Neural cell (in vitro differentiated cells): ENCODE results near the gene C19orf85. TPM values are rescaled to one million over a fixed set of nuclear protein-coding genes. Genes with fewer than 3 reads are reported as not detected.

Experiments
- H2AFZ ChIP-seq: fragments of 200-600, 300-800 bp; sonication (generic), shearing (Covaris generic); 2 replicates; pipeline ENCODE4 v1.6.0; 2014; ENCODE audit warnings: low read depth, mild to moderate bottlenecking, antibody characterized with exemption, low read length, moderate library complexity
- H3F3A ChIP-seq: fragments of 200-600 bp; shearing (Covaris generic); 2 replicates; pipeline ENCODE4 v1.6.1; 2016; ENCODE audit warnings: mild to moderate bottlenecking, moderate library complexity, mixed read lengths, antibody characterized with exemption, low read length; ENCODE audit not compliant: insufficient read depth, poor library complexity, severe bottlenecking
- H3K27ac ChIP-seq: fragments of 200-600, 300-800 bp; sonication (generic), shearing (Covaris generic); 2 replicates; pipeline ENCODE4 v1.5.1; 2014; ENCODE audit warnings: mild to moderate bottlenecking, low read length, moderate library complexity
- H3K27me3 ChIP-seq: fragments of 300-800, 200-600 bp; sonication (generic), shearing (Covaris generic); 2 replicates; pipeline ENCODE4 v1.6.0; 2014; ENCODE audit warnings: mild to moderate bottlenecking, low read depth, low read length, moderate library complexity; ENCODE audit not compliant: insufficient read depth
- H3K36me3 ChIP-seq: fragments of 300-800, 200-600 bp; sonication (generic), shearing (Covaris generic); 2 replicates; pipeline ENCODE4 v1.5.1; 2014; ENCODE audit warnings: mild to moderate bottlenecking, antibody characterized with exemption, low read length, moderate library complexity; ENCODE audit not compliant: insufficient read depth
- H3K4me2 ChIP-seq: fragments of 300-800, 200-600 bp; sonication (generic), shearing (Covaris generic); 2 replicates; pipeline ENCODE4 v1.6.0; 2014; ENCODE audit warnings: mild to moderate bottlenecking, low read length
- H3K4me3 ChIP-seq: fragments of 300-800, 200-600 bp; sonication (generic), shearing (Covaris generic); 2 replicates; pipeline ENCODE4 v1.5.1; 2014; ENCODE audit warnings: mild to moderate bottlenecking, low read length, moderate library complexity
- H3K79me2 ChIP-seq: fragments of 200-600 bp; shearing (Covaris generic); replicated peaks from 2 replicates; pipeline ENCODE4 v1.6.0; 2014; ENCODE audit warnings: mild to moderate bottlenecking, low read length, moderate library complexity; ENCODE audit not compliant: insufficient read depth
- H3K9ac ChIP-seq: fragments of 300-800, 200-600 bp; sonication (generic), shearing (Covaris generic); 2 replicates; pipeline ENCODE4 v1.6.1; 2016; ENCODE audit warnings: mild to moderate bottlenecking, low read length, mixed read lengths
- H3K9me2 ChIP-seq: fragments of 200-600 bp; shearing (Covaris generic); 2 replicates; pipeline ENCODE4 v1.6.1; 2016; ENCODE audit warnings: mild to moderate bottlenecking, low read length, mixed read lengths; ENCODE audit not compliant: insufficient read depth
- H3K9me3 ChIP-seq: fragments of 200-600, 300-800 bp; sonication (generic), shearing (Covaris generic); 2 replicates; pipeline ENCODE4 v1.6.1; 2016; ENCODE audit warnings: mild to moderate bottlenecking, mixed run types, low read length, moderate library complexity, mixed read lengths
- H4K20me1 ChIP-seq: fragments of 200-600 bp; shearing (Covaris generic); 2 replicates; pipeline ENCODE4 v1.6.1; 2016; ENCODE audit warnings: mild to moderate bottlenecking, mixed run types; ENCODE audit not compliant: insufficient read depth
- EP300 ChIP-seq: fragments of 450-650 bp; conservative IDR thresholded peaks from 2 replicates; pipeline ENCODE4 v1.6.1; 2014; ENCODE audit warnings: antibody characterized with exemption, mild to moderate bottlenecking, moderate library complexity; ENCODE audit not compliant: poor library complexity, severe bottlenecking
- EZH2 ChIP-seq: fragments of 200-600, 300-800 bp; shearing (Covaris generic), sonication (generic); IDR thresholded peaks from 2 replicates; pipeline ENCODE4 v1.6.1; 2014; ENCODE audit warnings: antibody characterized with exemption, low read length, borderline replicate concordance, mild to moderate bottlenecking; ENCODE audit not compliant: insufficient read depth, poor library complexity, severe bottlenecking
- MXI1 ChIP-seq: fragments of 450-650 bp; conservative IDR thresholded peaks from 2 replicates; pipeline ENCODE4 v1.6.1; 2014; ENCODE audit warnings: antibody characterized with exemption, mild to moderate bottlenecking; ENCODE audit not compliant: poor library complexity, severe bottlenecking
- POLR2AphosphoS5 ChIP-seq: IDR thresholded peaks from 2 replicates; pipeline ENCODE4 v1.6.1; 2012
- RAD21 ChIP-seq: fragments of 450-650 bp; conservative IDR thresholded peaks from 2 replicates; pipeline ENCODE4 v1.6.1; 2014; ENCODE audit warnings: antibody characterized with exemption, mild to moderate bottlenecking, moderate library complexity
- SMC3 ChIP-seq: fragments of 450-650 bp; conservative IDR thresholded peaks from 2 replicates; pipeline ENCODE4 v1.6.1; 2014; ENCODE audit warnings: antibody characterized with exemption, mild to moderate bottlenecking, moderate library complexity; ENCODE audit not compliant: poor library complexity
- TAF1 ChIP-seq: IDR thresholded peaks from 2 replicates; pipeline ENCODE4 v1.6.1; 2012; ENCODE audit warnings: low read depth
- polyA minus RNA-seq: library from RNA; depleted of rRNA, polyadenylated mRNA; stranded (reverse); fragments of >200 nt; gene quantifications from 2 replicates; pipeline ENCODE4 v1.2.3, GENCODE V29; 2014
- polyA plus RNA-seq: library from polyadenylated mRNA; depleted of rRNA; stranded (reverse); fragments of >200 nt; gene quantifications from 2 replicates; pipeline ENCODE4 v1.2.3, GENCODE V29; 2014
- TF ChIP-seq, protein P1 (sequence below): fragments of 450-650 bp; IDR thresholded peaks from 2 replicates; pipeline ENCODE4 v1.5.1; 2014; ENCODE audit warnings: antibody characterized with exemption, mild to moderate bottlenecking, moderate library complexity; ENCODE audit not compliant: poor library complexity, severe bottlenecking
- TF ChIP-seq, protein P2 (sequence below): IDR thresholded peaks from 2 replicates; pipeline ENCODE4 v1.6.1; 2012; ENCODE audit warnings: borderline replicate concordance

The C19orf85 gene
- polyA plus RNA-seq (0.19 and 3.0 TPM in 2 replicates), polyA minus RNA-seq (not detected in 2 replicates)

DNA sequence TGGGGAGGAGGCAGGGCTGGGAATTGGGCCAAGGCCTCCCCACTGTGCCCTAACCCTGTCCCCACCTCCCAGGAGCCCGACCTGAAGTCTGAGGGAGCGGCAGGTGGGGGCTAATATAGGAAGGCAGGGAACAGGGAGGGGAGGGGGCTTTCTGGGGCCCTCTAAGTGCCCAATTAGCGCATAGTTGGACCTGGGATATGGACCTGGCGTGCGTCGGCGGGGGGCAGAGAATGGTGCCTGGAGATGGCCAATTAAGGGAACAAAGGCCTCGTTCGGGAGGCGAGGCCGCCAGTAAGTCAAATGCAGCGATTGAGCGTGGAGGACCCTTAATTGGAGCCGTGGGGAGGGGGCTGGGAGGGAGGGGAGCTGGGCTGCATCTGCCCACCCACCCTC lies at the start of gene C19orf85:
C19orf85 (minus strand) TSS at position 90 of the 393 bp plus-strand sequence. CDS start 197 bp downstream, outside the sequence.
- Histone ChIP-seq H3K27ac (no peak within 1 kb of the TSS), H4K20me1 (no peaks in the 10 kb centered on the region)

DNA sequence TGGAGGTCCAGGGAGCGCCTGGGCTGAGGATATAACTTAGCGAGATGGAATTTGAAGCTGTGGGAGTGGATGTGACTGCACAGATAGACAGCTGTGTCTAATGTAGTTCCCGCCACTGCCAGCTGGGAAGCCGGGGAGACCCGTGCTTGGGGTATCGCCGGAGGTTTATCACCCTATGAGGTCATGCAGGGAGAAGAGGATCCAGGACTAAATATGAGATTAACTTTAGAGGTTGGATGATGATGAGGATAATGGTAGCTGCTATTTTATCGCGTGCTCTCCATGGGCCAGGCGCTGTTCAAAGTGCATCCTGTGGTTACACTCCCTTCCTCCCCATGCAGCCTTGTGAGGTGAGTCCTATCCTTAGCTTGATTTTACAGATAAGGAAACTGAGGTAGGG lies 43.6 kb upstream of the C19orf85 start:
- no peak overlapping the region for H3K4me3 ChIP-seq
- TF ChIP-seq RAD21 (no peak), SMC3 (no peak), POLR2AphosphoS5 (no peak), MXI1 (no peak), EZH2 (no peak), TAF1 (no peak)
- TF ChIP-seq, protein P1, sequence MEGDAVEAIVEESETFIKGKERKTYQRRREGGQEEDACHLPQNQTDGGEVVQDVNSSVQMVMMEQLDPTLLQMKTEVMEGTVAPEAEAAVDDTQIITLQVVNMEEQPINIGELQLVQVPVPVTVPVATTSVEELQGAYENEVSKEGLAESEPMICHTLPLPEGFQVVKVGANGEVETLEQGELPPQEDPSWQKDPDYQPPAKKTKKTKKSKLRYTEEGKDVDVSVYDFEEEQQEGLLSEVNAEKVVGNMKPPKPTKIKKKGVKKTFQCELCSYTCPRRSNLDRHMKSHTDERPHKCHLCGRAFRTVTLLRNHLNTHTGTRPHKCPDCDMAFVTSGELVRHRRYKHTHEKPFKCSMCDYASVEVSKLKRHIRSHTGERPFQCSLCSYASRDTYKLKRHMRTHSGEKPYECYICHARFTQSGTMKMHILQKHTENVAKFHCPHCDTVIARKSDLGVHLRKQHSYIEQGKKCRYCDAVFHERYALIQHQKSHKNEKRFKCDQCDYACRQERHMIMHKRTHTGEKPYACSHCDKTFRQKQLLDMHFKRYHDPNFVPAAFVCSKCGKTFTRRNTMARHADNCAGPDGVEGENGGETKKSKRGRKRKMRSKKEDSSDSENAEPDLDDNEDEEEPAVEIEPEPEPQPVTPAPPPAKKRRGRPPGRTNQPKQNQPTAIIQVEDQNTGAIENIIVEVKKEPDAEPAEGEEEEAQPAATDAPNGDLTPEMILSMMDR: no peak
- H3K27me3 ChIP-seq: no peaks in the 10 kb centered on the region
- H2AFZ ChIP-seq: no peak overlapping the region
- H3F3A ChIP-seq: no peaks in the 10 kb centered on the region
- no peaks in the 10 kb centered on the region for H3K9me2 ChIP-seq
- H3K36me3 ChIP-seq: no peaks in the 10 kb centered on the region
- no peak overlapping the region for H3K4me2 ChIP-seq
- no peaks in the 10 kb centered on the region for H4K20me1 ChIP-seq
- H3K9me3 ChIP-seq: no peaks in the 10 kb centered on the region
- H3K27ac ChIP-seq: no peak overlapping the region
- no peaks in the 10 kb centered on the region for H3K79me2 ChIP-seq
- no peak overlapping the region for H3K9ac ChIP-seq

More for the DNA sequence above, at the start of gene C19orf85:
- TF ChIP-seq EZH2 (no peak), SMC3 (no peak), EP300 (no peak), POLR2AphosphoS5 (no peak), MXI1 (no peak), RAD21 (no peak), TAF1 (no peak)
- TF ChIP-seq, protein P1: no peak
- TF ChIP-seq, protein P2, sequence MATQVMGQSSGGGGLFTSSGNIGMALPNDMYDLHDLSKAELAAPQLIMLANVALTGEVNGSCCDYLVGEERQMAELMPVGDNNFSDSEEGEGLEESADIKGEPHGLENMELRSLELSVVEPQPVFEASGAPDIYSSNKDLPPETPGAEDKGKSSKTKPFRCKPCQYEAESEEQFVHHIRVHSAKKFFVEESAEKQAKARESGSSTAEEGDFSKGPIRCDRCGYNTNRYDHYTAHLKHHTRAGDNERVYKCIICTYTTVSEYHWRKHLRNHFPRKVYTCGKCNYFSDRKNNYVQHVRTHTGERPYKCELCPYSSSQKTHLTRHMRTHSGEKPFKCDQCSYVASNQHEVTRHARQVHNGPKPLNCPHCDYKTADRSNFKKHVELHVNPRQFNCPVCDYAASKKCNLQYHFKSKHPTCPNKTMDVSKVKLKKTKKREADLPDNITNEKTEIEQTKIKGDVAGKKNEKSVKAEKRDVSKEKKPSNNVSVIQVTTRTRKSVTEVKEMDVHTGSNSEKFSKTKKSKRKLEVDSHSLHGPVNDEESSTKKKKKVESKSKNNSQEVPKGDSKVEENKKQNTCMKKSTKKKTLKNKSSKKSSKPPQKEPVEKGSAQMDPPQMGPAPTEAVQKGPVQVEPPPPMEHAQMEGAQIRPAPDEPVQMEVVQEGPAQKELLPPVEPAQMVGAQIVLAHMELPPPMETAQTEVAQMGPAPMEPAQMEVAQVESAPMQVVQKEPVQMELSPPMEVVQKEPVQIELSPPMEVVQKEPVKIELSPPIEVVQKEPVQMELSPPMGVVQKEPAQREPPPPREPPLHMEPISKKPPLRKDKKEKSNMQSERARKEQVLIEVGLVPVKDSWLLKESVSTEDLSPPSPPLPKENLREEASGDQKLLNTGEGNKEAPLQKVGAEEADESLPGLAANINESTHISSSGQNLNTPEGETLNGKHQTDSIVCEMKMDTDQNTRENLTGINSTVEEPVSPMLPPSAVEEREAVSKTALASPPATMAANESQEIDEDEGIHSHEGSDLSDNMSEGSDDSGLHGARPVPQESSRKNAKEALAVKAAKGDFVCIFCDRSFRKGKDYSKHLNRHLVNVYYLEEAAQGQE: no peak
- H3K36me3 ChIP-seq: no peaks in the 10 kb centered on the region
- H3K4me3 ChIP-seq: no peak within 1 kb of the TSS
- H3K9me2 ChIP-seq: no peaks in the 10 kb centered on the region
- H3K9me3 ChIP-seq: no peaks in the 10 kb centered on the region
- no peaks in the 10 kb centered on the region for H3K79me2 ChIP-seq
- H2AFZ ChIP-seq: peak within 1 kb of the TSS; percentile 4
- no peaks in the 10 kb centered on the region for H3F3A ChIP-seq
- H3K27me3 ChIP-seq: no peaks in the 10 kb centered on the region
- H3K4me2 ChIP-seq: no peak within 1 kb of the TSS
- H3K9ac ChIP-seq: peak within 1 kb of the TSS; percentile 3
